Left cardiac atrium (tissue), 4 donors: ENCODE measurements around the gene TM9SF1. TPM values are rescaled to one million over a fixed set of nuclear protein-coding genes. Genes with fewer than 3 reads are reported as not detected.

Experiments used
- ATAC-seq, 2 donors: fragments of 200-7000 bp; cut with Tn5 transposase; one replicate each; pipeline ENCODE4 v1.9.1; 2020; ENCODE audit warnings: mild to moderate bottlenecking in 2 of 2, moderate library complexity in 2 of 2
- DNase-seq: peaks from one replicate; pipeline ENCODE4 v3.0.0-alpha.2; 2020
- intact Hi-C, 2 donors: fragments of 100-400 bp; cut with DNase I; formaldehyde crosslinking; loops; one replicate each; pipeline versions ENCODE4 v1.14.1 to v1.15.1; 2022 to 2023
- total RNA-seq, 2 donors: library from RNA; stranded (reverse); fragmentation: NEBNext Ultra II Directional; extraction: Animal tissue kit (Norgen Biotek cat#: 25700); gene quantifications; one replicate each; pipeline ENCODE4 v1.2.1, GENCODE V29; 2021
- donor health status: DM: no; HTN: yes; CAD: no.
- donor health status: DM: no; HTN: yes; CAD: no; lungs with severe emphysema.
- donor health status: DM: yes; HTN: yes; CAD: no.
- donor health status: Dilated cardiomyopathy.

TM9SF1 gene
- total RNA-seq, 2 donors from 2014 or later, result 30.7 to 34.0 TPM

DNA sequence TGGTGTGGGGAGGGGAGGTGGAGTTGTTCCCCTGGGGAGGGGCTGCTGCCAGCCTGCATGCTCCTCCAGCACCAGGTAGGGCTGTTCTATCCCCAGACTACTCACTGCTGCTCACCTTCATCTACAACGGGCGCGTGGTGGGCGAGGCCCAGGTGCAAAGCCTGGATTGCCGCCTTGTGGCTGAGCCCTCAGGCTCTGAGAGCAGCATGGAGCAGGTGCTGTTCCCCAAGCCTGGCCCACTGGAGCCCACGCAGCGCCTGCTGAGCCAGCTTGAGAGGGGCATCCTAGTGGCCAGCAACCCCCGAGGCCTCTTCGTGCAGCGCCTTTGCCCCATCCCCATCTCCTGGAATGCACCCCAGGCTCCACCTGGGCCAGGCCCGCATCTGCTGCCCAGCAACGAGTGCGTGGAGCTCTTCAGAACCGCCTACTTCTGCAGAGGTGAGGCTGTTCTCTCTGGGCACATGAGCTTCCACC lies 30.7 kb downstream of the TM9SF1 start:
- intact Hi-C loops, result no loop called here
- DNase-seq (no peak), ATAC-seq (no peak)

DNA sequence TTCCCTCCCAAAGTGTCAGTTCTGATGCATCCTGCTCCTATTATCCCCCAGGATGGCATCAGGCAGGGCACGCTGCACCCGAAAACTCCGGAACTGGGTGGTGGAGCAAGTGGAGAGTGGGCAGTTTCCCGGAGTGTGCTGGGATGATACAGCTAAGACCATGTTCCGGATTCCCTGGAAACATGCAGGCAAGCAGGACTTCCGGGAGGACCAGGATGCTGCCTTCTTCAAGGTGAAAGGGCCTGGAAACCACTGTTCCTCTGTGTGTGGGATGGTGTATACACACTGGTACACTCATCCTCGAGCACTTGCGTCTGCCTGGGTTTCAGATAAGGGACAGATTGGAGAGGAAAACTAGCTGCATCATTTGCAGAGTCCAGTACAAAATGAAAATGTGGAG lies 33.1 kb downstream of the TM9SF1 start:
- intact Hi-C loops, result no loop called here
- ATAC-seq, result peak in 1 of 2 donors; percentile 27
- no peak for DNase-seq

DNA sequence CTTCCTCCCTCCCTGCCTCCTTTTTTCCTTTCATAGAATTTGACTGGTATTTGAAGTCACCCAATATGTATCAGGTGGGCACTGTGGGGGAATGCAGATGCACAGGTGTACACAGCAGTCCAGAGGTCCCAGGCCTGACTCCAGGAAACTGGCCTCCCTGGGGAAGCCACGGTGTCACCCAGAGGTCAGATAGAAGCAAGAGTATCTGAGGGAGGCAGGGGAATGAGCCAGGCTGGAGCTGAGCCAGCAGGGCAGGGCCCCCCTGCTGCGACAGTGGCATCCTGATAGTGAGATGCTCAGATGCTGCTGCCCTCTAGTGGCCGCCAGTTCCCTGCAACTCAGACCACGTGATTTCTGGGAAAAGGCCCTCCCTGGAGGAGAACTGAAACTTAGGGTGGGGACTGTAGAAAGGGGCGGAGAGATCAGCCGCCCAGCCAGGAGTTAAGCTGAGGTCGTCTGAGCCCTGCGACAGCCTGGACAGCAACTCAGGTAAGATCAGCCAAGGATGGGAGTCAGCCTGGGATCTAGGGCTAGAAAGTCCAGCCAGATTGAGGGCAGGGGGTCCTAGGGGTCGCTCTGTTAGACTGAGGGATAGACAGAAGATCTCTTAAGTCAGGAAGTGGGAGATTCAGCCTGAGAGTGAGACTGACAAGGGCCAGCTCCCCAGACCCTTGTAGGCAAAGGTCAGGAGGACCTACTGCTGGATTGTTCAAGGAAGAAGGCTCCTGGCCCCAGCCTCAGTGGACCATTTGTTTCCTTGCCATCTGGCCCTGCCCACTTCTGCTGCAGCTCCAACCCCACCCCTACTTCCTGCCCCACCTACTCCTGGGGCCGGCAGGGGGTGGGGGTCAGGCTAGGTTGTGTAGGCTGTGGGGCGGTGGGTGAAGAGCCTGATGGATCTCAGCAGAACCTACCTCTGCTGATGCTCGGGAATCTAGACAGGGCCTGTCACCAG lies 34.1 kb downstream of the TM9SF1 start, which contains the start of gene IRF9:
TSS of gene IRF9 (plus strand) at position 416 of the 955 bp plus-strand sequence. CDS start 880 bp downstream, outside the sequence.
- ATAC-seq (peak; percentile 93 to 96), DNase-seq (peak; percentile 97)
- intact Hi-C loops, result no loop called here

DNA sequence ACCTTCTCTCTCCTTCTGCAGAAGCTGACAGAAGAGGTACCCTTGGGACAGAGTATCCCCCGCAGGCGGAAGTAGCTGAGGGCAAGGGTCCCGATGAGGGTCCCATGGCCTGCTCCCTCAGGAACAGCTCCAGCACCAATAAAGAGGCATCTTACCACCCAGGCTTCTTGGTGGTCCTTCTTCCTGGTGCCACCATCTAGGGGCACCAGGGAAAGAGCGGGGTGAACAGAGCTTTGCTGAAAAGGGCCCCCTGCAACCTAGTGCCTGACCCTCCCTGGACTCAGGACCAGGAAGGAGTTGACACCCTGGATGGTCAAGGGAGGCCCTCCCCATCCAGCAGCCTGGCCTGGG lies 34.8 kb downstream of the TM9SF1 start:
- ATAC-seq, result peak; percentile 1 to 2
- DNase-seq, result peak; percentile 17
- intact Hi-C loops, result no loop called here

DNA sequence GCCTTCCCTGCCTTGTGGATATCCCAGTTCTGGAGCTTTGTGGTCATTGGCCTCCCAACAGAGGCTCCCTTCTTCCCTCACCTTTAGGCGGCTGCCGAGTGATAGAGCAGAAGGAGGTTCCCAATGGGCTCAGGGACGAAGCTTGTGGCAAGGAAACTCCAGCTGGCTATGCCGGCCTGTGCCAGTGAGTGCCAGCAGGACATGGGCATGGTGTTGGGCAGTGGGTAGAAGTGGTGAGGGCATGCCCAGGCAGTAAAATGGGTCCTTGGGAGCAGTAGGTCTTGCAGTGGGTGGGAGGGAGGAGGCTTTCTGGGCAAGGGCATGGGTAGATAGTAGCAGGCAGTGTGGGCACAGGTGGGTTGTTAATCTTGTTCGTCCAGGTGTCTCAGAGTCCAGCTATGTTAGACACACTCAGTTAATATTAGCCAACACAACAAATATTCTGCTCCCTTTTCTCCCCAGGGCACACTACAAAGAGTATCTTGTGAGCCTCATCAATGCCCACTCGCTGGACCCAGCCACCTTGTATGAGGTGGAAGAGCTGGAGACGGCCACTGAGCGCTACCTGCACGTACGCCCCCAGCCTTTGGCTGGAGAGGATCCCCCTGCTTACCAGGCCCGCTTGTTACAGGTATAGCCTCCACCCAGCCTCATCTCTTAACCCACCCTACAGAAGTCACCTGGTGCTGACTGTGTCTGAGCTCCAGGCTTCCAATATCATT lies 35.3 kb downstream of the TM9SF1 start:
- DNase-seq, result peak; percentile 24
- no peak for ATAC-seq
- intact Hi-C loops, result no loop called here

DNA sequence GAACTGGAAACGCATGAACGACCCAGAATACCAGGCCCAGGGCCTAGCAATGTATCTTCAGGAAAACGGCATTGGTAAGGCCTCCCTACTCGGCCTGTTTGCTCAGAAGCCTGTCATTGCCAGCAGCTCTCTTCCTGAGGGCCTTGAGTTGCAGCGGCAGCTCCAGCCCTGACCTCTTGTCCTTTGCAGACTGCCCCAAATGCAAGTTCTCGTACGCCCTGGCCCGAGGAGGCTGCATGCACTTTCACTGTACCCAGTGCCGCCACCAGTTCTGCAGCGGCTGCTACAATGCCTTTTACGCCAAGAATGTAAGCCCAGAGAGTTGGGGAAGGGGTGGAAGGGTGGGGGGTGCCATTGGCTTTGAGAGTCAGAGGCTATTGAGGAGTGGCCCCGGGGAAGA lies 37.9 kb downstream of the TM9SF1 start:
- intact Hi-C loops, result no loop called here
- DNase-seq, result no peak
- no peak for ATAC-seq

DNA sequence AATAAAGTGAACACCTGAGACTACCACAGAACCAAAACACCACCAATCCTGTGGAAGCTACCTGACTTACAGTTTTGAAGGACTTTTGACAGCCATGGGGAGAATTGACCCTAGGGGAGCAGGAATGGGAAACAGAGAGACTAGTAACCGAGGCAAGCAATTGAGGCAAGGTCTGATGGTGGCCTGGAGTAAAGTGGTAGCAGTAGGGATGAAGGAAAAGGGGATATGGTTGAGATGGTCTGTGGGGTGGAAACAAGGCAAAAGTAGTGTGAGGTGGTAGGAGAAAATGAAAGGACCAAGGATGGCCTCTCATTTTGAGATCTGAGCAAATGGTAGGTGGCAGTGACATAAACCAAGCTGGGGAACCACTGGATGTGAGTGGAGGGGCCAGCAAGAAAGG lies 38.4 kb downstream of the TM9SF1 start:
- no peak for DNase-seq
- intact Hi-C loops, result no loop called here
- ATAC-seq, result no peak

DNA sequence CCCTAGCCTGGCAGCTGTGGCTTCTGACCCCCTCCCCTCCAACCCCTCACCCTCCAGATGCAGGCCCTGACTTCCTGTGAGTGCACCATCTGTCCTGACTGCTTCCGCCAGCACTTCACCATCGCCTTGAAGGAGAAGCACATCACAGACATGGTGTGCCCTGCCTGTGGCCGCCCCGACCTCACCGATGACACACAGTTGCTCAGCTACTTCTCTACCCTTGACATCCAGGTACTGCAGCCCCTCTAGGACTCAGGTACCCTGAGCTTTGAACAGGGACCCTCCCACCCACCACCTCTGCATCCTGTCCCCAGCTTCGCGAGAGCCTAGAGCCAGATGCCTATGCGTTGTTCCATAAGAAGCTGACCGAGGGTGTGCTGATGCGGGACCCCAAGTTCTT lies 40.1 kb downstream of the TM9SF1 start:
- intact Hi-C loops, result no loop called here
- no peak for DNase-seq
- ATAC-seq, result no peak

DNA sequence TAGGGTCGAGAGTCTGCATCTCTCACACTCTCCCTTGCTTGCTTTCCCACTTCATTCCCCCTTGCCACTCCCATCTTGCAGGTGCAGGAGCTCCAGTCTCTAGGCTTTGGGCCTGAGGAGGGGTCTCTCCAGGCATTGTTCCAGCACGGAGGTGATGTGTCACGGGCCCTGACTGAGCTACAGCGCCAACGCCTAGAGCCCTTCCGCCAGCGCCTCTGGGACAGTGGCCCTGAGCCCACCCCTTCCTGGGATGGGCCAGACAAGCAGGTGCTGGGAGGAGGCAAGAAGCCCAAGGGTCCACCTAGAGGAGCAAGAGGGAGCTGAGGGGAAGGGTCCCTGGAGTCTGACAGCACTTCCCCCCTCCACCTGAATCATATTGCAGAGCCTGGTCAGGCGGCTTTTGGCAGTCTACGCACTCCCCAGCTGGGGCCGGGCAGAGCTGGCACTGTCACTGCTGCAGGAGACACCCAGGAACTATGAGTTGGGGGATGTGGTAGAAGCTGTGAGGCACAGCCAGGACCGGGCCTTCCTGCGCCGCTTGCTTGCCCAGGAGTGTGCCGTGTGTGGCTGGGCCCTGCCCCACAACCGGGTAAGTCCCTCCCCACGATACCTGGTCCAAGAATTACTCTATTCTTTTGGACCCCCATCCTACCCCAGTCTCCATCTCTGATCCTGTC lies 43.7 kb downstream of the TM9SF1 start:
- intact Hi-C loops, result no loop called here
- peak; percentile 21 for DNase-seq
- ATAC-seq, result no peak

DNA sequence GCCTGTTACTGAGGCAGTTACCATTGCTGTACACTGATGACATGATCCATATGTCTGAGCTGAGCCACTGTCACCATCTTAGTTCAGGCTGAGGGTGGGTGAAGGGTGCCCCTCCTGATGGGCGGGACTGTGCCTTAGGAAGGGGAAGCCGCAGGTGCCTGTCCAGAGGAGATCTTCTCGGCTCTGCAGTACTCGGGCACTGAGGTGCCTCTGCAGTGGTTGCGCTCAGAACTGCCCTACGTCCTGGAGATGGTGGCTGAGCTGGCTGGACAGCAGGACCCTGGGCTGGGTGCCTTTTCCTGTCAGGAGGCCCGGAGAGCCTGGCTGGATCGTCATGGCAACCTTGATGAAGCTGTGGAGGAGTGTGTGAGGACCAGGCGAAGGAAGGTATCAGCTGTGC lies 44.2 kb downstream of the TM9SF1 start:
- DNase-seq (no peak), ATAC-seq (no peak)
- intact Hi-C loops, result no loop called here

DNA sequence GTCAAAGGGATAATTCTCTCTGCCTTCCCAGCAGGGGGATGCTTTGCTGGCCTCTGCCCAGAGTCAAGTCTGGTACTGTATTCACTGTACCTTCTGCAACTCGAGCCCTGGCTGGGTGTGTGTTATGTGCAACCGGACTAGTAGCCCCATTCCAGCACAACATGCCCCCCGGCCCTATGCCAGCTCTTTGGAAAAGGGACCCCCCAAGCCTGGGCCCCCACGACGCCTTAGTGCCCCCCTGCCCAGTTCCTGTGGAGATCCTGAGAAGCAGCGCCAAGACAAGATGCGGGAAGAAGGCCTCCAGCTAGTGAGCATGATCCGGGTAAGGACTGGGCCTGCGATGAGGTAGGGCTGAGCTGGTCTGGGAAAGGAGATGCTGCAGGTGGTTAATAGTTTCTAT lies 44.7 kb downstream of the TM9SF1 start:
- intact Hi-C loops, result no loop called here
- DNase-seq (peak; percentile 18), ATAC-seq (no peak)

DNA sequence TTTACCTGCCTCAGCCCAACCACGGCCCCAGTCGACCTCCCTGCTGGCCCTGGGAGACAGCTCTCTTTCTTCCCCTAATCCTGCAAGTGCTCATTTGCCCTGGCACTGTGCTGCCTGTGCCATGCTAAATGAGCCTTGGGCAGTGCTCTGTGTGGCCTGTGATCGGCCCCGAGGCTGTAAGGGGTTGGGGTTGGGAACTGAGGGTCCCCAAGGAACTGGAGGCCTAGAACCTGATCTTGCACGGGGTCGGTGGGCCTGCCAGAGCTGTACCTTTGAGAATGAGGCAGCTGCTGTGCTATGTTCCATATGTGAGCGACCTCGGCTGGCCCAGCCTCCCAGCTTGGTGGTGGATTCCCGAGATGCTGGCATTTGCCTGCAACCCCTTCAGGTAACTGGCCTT lies 45.2 kb downstream of the TM9SF1 start:
- intact Hi-C loops, result no loop called here
- DNase-seq, result peak; percentile 18
- no peak for ATAC-seq

DNA sequence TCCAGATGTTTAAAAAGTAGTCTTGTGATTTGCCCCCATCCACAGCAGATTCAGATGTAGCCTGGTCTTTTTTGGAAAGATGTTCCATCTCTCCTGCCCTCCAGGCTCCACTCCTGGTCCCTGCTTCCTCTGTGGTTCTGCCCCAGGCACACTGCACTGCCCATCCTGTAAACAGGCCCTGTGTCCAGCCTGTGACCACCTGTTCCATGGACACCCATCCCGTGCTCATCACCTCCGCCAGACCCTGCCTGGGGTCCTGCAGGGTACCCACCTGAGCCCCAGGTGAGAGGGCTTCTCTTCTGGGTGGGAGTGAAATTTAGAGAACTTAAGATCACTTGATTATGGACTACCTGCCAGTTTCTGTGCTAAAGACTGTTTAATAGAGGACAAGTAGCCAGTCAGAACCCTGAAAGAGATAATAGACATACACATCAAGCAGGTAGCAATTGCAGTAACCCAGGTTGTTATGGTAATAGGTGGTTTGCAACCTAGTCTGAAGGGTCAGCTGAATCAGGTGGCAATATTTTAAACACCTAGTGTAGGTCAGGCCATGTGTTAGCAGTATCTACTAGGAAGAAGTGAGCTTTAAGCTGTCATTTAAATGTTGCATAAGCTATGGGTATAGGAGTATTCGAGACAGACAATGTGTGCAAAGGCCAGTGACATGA lies 45.8 kb downstream of the TM9SF1 start:
- ATAC-seq (no peak), DNase-seq (peak; percentile 21)
- intact Hi-C loops, result loop anchor here in 1 of 2 donors (5.0 kb wide), 1 partner anchor 37 kb away; the partner anchor contains the start of genes DCAF11 and NRL

DNA sequence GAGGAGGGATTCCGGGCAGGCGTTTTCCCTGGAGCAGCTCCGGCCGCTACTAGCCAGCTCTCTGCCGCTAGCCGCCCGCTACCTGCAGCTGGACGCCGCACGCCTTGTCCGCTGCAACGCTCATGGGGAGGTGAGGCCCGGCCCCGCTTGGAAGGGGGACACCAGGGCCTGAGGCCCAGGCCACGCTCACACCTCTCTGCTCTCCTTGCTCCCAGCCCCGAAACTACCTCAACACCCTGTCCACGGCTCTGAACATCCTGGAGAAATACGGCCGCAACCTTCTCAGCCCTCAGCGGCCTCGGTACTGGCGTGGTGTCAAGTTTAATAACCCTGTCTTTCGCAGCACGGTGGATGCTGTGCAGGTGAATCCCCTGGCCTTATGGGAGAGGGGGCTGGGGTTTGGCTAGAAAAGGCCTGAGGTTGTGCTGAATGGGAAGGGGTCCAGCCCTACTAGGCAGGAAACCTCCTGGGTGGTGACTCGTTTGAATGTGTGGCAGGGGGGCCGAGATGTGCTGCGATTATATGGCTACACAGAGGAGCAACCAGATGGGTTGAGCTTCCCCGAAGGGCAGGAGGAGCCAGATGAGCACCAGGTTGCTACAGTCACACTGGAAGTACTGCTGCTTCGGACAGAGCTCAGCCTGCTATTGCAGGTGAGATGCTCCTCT lies 47.3 kb downstream of the TM9SF1 start:
- ATAC-seq, result peak in 1 of 2 donors; percentile 0
- intact Hi-C loops, result loop anchor here in 1 of 2 donors (5.0 kb wide), 1 partner anchor 36 kb away; the partner anchor contains the start of genes DCAF11 and NRL
- DNase-seq, result no peak

DNA sequence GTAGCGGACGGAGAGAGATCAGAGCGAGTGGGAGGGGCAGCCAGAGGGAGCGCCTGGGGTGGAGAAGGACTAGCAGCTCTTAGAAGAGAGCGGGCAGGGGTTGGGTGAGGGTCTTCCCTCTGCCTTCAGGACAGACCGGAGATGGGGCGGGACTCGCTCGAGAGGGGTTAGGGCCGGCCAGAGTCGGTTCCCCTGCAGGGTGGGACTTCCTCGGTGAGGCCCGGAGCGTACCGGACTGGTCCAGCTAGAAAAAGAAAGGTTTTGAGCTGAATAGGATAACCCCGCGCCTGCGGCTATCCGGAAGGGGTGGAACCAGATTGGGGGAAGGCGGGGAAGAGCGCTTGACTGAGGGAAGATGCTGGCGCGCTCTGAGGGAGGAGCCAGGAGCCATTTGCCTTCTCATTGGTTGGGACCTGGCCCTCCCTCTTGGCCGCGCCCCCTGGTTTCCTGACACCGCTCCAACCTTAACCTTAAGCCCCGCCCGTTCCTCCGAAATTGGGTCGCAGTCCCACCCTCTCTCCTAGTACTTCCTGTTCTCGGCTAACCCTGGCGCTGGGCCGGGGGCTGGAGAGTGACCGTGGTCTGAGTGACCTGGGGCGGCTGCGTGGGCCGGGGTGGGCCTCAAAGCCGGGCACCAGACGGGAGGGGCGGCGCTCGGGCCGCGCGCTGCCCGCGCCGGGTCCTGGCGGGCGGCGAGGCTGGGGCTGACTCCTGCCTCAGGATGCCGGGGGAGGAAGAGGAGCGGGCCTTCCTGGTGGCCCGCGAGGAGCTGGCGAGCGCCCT lies 48.1 kb downstream of the TM9SF1 start, which contains the start of gene RNF31:
TSS of gene RNF31 (plus strand) at position 521 of the 783 bp plus-strand sequence. CDS start at position 722, 201 bp downstream.
- ATAC-seq (peak; percentile 95 to 96), DNase-seq (peak; percentile 99)
- intact Hi-C loops, result loop anchor here in 1 of 2 donors (5.0 kb wide), 1 partner anchor 35 kb away; the partner anchor contains the start of genes DCAF11 and NRL

DNA sequence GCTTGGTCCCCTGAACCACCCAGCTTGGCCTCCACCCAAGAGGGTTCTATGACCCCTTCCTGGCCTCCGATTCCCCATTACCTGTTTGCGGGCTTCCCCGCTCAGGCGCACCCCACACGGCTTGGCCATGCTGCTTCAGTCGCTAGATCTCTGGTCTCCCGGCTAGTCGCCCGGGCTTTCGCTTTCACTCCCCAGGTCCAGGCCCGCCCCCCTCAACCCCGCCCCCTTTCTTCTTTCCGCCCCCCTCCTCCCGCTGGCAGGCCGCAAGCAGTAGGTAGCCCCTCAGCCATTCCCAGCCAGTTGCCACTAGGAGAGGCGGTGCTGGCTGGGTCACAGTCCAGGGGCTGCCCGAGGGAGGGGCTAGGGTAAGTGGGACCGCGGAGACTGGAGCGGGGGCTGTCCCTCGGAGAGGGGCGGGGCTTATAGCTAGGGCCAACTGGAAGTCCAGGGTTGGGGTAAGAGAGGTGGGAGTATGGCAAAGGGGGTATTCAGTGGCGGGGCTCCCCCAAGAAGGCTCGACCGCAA lies 48.7 kb downstream of the TM9SF1 start, which contains the start of gene PSME2:
TSS of gene PSME2 (minus strand) at position 158 of the 525 bp plus-strand sequence. CDS start at position 129, 29 bp downstream.
- peak; percentile 84 to 88 for ATAC-seq
- intact Hi-C loops, result loop anchor here in 1 of 2 donors (5.0 kb wide), 1 partner anchor 34 kb away; the partner anchor contains the start of genes DCAF11 and NRL
- peak; percentile 96 for DNase-seq
